GM12864 (cell line): ENCODE measurements around the gene OR8B12.
"Not testable (repeated sequence)": the region's sequence is repeated elsewhere in the genome, so short reads cannot be mapped to it uniquely, and the experiment has no call there.

Experiments used
- DNase-seq: peaks from one replicate; pipeline ENCODE4 v3.0.0-alpha.2; 2011; ENCODE audit warnings: low read depth
- H3K4me3 ChIP-seq: 2 replicates; pipeline ENCODE4 v1.5.1; 2011; ENCODE audit warnings: mild to moderate bottlenecking, low read depth, low read length, control low read depth
- TF ChIP-seq, protein P1 (sequence below): IDR thresholded peaks from 2 replicates; pipeline ENCODE4 v1.5.1; 2011; ENCODE audit warnings: low read depth, mild to moderate bottlenecking, moderate library complexity, low read length, control low read depth, inconsistent platforms; ENCODE audit errors: missing control alignments

OR8B12 gene

DNA sequence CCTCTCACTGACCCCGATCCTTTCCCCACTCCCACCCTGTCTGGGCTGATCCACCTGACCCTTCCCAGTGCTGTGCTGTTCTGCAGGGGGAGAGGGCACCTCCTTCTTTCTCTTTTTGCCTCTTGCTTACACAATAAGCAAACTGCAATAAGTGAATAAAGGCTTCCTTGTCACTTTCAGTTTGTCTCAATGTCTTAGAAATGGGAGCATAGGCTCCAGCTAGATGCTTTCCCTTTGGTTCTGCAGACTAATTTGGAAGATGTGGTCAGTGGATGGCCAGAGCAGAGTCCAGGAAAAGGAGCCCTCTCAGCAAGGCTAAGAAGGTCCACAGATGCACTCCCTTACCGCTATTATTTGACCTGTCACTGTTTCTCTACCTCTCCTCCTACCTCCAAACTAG is 9.4 kb downstream of the OR8B12 start:
- H3K4me3 ChIP-seq: no peak overlapping the region
- no peak for DNase-seq
- TF ChIP-seq, protein P1, sequence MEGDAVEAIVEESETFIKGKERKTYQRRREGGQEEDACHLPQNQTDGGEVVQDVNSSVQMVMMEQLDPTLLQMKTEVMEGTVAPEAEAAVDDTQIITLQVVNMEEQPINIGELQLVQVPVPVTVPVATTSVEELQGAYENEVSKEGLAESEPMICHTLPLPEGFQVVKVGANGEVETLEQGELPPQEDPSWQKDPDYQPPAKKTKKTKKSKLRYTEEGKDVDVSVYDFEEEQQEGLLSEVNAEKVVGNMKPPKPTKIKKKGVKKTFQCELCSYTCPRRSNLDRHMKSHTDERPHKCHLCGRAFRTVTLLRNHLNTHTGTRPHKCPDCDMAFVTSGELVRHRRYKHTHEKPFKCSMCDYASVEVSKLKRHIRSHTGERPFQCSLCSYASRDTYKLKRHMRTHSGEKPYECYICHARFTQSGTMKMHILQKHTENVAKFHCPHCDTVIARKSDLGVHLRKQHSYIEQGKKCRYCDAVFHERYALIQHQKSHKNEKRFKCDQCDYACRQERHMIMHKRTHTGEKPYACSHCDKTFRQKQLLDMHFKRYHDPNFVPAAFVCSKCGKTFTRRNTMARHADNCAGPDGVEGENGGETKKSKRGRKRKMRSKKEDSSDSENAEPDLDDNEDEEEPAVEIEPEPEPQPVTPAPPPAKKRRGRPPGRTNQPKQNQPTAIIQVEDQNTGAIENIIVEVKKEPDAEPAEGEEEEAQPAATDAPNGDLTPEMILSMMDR: no peak

- no peak for DNase-seq
- TF ChIP-seq, protein P1: no peak
- no peak overlapping the region for H3K4me3 ChIP-seq
These were observed 9.8 kb downstream of the OR8B12 start for GRCh38 chr11:124533626-124534025.

DNA sequence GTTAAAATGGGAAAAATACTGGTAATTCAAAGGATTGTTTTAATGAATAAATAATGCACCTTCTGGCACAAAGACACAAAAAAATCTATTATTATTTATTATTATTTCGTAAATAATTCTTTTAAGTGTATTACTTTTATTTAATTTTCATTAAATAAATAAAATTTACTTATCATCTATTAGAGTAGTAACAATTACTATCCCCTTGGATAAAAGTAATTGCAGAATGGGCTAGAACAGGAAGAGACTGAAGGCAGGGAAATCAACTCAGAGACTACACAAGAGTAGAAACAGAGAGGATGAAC is 23.0 kb downstream of the OR8B12 start:
- TF ChIP-seq, protein P1: no peak
- H3K4me3 ChIP-seq: no peak overlapping the region
- no peak for DNase-seq

DNA sequence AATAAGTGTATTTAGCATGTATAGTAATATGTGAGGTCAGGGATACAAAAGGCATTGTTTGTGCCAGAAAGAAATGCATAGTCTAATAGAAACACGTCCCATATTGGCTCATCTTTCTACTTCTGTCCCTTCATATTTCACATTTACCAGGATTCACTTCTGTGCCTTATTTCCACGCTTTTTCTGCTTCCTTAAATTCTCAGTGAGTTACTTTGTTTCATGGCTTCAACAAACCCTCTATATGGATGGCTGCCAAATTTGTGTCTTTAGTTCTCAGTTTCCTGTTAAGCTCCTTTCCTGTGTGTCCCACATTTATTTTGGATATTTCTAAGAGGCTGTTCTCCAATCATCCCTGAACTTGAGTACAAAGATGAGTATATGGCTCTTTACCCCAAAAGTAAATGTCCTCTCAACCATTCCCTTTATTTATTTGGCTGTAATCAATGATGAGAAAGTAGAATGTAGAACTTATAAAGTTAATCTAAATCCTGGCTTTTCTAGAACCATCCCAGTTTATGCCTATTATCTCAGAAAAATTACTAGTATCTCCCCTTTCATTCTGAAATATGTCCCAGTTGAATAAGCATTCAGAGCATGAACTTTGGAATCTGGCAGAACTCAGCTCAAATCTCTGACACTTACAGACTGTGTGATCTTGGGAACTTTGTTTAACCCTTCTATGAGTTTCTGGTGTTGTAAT is 23.5 kb downstream of the OR8B12 start:
- no peak for DNase-seq

GRCh38 chr11:124518989-124519451 is 24.4 kb downstream of the OR8B12 start:
- no peak for DNase-seq
- H3K4me3 ChIP-seq: no peak overlapping the region
- TF ChIP-seq, protein P1: no peak

More for the DNA sequence above, 23.5 kb downstream of the OR8B12 start:
- H3K4me3 ChIP-seq: no peak overlapping the region
- TF ChIP-seq, protein P1: no peak

DNA sequence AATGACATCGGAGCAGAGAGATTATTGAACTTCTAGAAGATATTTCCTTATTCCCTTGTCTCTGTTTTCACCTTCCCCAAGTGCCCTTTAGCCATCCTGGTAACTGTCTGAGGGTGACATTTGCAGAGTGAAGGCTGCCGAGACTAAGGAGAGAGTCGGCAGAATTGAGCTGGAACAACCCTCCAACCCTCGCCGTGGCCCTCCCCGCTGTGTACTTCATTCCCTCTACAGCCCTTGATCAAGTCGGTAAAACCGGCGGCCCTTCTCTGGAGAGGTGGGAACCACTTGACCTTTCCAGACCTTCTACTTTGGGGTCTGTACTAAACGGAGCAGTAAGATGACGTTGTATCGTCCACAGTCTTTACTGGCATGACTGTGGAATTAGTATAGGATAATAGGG is 26.1 kb downstream of the OR8B12 start:
- no peak for DNase-seq
- TF ChIP-seq, protein P1: no peak
- no peak overlapping the region for H3K4me3 ChIP-seq

DNA sequence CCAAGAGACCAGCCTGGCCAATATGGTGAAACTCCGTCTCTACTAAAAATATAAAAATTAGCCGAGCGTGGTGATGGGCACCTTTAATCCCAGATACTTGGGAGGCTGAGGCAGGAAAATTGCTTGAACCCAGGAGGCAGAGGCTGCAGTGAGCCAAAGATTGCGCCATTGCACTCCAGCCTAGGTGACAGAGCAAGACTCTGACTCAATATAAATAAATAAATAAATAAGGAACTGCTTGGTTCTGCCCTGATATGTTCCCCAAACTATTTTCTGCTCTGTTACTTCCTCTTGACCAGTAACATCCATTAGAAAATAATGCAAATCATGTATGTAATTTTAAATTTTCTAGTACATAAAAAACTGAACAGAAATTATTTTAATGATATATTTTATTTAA is 28.8 kb downstream of the OR8B12 start:
- H3K4me3 ChIP-seq, DNase-seq: not testable (repeated sequence)
